Hematopoietic multipotent progenitor cell treated with erythropoietin and hydrocortisone succinate and interleukin-3 and kit ligand, for 4 days (in vitro differentiated cells): ENCODE data around the gene WDFY4.

Source experiments
- DNase-seq: peaks from one replicate; pipeline ENCODE4 v3.0.0-alpha.2; 2015

WDFY4 gene

DNA sequence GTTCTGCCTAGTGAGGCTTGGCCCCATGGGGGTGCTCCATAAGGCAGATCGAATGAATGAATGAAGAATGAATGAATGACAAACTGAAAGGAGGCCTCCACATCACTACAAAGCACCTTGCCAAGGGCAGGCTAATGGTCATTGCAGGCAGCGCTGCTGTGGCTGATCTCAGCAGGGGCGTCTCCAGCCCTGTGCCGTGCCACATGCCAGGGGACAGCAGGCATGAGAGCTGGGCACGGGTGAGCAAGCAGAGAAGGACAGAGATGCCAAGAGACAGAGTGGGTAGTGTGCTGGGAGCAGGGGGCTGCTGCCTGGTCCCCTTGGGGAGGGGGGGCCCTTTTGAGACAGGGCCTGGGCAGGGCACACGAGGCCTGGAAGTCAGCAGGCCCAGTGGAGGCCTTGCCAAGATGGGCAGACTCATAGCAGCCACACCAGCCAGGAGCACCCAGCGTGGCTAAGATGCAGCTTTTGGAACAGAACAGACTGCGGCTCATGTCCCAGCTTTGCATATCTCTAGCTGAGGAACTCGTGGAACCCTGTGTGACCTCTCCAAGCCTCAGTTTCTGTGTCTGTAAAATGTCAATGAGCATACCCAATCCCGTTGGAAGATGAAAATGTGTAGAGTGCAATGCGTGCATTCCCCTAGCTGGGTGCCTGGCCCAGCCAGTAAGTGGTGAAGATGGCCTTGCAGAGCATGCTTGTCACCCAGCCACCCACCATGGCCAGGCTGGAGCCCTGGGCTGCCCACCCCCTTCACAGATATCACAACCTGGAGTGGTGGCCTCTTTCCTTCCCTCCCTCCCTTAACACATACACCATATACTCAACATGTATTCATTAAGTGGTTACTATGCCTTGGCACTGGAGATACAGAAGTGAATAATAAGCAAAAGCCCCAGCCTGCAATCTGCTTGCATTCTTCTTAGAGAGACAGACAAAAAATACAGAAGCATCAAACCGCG is 316.0 kb downstream of the WDFY4 start:
- DNase-seq, result no peak

- peak; percentile 31 for DNase-seq
These were observed 316.7 kb downstream of the WDFY4 start for GRCh38 chr10:49001402-49001801.

GRCh38 chr10:49001870-49002672 is 317.4 kb downstream of the WDFY4 start:
- peak; percentile 35 for DNase-seq

DNA sequence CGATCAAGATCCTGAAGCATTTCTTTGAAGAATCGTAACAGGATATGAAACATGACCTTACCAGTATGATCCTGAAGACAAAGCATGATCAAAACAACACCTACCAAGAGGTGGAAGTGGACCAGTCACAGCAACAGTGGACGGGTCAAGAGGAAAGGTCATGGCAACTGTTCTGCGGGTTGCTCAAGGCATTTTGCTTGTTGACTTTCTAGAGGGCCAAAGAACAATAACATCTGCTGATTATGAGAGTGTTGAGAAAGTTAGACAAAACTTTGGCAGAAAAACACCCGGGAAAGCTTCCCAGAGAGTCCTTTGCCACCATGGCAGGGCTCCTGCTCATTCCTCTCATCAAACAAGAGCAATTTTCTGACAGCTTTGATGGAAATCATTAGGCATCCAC is 320.6 kb downstream of the WDFY4 start:
- DNase-seq, result no peak

GRCh38 chr10:49007129-49007528 is 322.5 kb downstream of the WDFY4 start:
- DNase-seq, result no peak

DNA sequence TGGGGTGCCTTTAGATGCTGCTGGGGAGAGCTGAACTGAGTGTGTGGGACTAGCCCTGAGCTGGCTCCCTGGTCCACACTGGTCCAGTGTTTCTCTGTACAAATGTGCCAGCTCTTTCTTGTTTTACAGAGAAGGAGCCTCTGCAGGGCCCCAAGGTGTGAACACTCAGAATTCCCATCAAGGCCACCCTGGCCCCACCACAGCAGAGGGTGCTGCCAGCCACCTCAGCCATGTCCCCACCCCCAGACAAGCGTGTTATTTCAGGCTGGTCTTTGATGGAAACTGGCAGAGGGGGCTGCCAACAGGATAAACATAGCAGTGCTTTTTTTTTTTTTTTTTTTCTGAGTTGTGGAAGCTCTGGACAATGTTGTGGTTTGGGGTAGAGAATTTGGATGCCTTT is 323.4 kb downstream of the WDFY4 start:
- DNase-seq, result no peak

DNA sequence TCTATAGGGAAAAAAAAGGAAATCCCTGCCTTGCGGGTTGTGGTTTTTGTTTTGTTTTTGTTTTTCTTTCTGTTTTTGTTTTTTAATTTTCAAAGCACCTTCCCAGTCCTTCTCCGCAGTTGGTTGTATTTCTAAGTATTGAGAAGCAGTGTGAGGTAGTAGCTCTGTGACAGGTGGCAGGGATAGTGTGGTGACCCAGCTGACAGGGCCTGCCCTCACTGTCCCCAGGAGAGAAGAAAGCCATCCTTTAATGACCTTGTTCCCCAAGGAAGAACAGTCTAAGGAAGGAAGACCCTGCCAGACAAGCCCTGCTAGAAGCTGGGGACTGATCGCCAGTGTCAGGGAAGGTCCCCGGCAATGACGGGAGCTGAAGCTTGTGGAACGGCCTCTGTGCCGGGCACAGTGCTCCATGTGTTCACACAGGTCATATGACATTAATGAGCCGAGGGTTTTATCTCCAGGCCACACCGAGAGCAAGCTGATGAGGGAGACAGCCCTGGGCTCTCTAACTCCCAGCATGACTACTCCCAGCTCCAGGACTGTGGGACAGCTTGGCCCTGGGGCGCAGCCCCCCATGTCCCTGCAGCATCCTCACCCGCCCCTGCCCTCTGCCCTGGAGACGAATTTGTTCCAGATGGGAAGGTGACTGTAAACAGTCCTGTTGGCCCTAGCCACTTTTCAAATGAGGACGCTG is 324.0 kb downstream of the WDFY4 start:
- no peak for DNase-seq

DNA sequence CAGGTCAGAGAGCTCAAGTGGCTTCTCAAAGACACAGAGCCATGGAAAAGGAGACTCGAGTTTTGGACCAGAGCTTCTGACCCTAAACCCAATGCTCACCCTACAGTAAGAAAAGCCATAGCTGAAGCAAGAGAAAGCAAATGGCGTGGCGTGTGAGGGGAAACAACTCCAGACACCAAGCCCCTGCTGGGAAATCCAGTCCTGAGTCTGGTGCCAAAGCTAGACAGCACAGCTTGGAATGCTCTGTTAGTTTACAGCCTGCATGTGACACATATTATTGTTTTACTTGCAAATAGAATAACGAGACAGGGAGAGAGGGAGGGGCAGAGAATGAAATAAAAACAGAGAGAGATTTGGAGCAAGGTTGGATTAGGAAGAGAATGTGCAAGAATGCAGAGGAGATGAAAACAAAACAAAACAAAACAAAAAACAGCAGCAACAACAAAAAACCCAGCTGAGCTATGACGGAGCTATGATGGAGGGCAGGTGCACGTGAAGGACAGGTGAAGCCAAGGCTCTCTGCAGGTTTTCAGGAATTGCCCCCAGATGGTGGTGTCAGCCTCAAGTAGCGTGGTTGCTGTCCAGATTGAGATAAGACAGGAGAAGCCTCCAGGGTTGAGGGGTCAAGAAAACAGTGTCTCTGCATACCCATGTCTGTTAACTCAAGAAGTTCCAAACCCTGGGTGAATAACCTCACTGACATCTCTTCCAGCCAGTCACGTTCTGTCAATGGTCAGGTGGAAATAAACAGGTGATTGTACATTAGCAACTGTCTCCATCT is 324.7 kb downstream of the WDFY4 start:
- no peak for DNase-seq

- peak; percentile 6 for DNase-seq
These were observed 325.6 kb downstream of the WDFY4 start for GRCh38 chr10:49010295-49010694.

DNA sequence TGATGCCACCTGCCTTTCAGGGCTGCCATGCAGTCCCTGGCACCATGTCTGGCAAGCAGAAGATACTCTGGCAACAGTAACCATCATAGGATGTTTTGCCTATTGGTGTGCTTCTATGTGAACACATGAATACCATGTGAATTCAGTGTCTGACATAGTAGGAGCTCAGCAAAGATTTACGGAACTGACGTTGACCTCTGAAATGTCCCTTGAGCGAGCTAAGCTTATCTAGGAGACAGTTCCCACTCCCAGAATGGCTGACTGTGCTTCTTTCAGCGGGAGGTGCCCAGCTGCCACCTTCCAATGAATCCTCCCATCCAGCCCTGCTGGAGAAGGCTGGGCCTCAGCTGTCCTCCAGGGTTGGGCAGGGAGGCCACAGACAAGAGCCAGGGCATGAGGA is 326.2 kb downstream of the WDFY4 start:
- no peak for DNase-seq

- no peak for DNase-seq
These were observed 327.1 kb downstream of the WDFY4 start for GRCh38 chr10:49011756-49012155.

- no peak for DNase-seq
These were observed 327.9 kb downstream of the WDFY4 start for GRCh38 chr10:49012603-49013002.

DNA sequence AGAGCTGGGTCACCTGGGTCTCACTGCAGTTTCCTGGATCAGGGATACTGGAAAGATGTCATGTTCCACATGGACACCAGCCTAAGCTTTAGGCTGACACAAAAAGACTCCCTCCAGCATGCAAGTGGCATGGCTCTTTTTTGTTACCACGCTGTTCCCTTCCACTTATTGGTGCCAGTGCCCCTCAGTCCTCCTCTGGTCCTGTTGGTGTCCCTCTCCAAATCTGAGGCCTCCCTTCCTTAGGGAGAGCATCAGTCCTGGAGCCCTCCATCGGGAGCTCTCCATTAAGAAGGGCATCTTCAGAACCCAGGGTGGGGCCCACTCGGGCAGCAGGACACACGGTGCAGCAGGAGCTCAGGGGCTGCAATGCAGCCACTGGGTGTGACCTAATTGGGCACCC is 331.0 kb downstream of the WDFY4 start:
- DNase-seq, result no peak

- no peak for DNase-seq
These were observed 337.0 kb downstream of the WDFY4 start for GRCh38 chr10:49021685-49022084.

DNA sequence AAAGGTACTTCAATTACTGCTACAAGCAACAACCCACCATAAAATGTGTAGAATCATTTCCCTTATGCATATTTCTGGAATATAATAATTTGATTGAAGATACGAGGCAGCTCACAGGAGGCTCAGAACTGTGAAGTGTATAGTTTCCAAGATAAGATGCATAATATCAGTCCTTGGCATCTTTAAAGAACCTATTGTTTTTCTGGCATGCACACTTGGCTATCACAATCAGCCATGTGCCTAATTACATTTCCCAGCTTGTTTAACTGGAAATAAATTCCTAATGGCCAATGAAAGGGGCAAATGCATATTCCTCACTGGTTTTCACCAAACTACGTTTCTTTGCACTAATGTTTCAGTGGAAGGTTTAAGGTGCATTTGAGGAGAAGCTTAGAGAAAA is 338.4 kb downstream of the WDFY4 start:
- no peak for DNase-seq

GRCh38 chr10:49023752-49024151 is 339.1 kb downstream of the WDFY4 start:
- DNase-seq, result peak; percentile 7

- DNase-seq, result no peak
These were observed 339.8 kb downstream of the WDFY4 start for GRCh38 chr10:49024484-49024883.

GRCh38 chr10:49025347-49025983 is 340.8 kb downstream of the WDFY4 start:
- DNase-seq, result no peak

GRCh38 chr10:49028639-49029038 is 344.0 kb downstream of the WDFY4 start:
- DNase-seq, result no peak

GRCh38 chr10:49029666-49030065 is 345.0 kb downstream of the WDFY4 start:
- DNase-seq, result no peak
